ENCODE results near the gene PCDHGA10. TPM values are rescaled to one million over a fixed set of nuclear protein-coding genes. Genes with fewer than 3 reads are reported as not detected.

PCDHGA10 gene
- total and polyA plus RNA-seq, 2 donors from 2014 or later = 0.47 to 5.1 TPM

DNA sequence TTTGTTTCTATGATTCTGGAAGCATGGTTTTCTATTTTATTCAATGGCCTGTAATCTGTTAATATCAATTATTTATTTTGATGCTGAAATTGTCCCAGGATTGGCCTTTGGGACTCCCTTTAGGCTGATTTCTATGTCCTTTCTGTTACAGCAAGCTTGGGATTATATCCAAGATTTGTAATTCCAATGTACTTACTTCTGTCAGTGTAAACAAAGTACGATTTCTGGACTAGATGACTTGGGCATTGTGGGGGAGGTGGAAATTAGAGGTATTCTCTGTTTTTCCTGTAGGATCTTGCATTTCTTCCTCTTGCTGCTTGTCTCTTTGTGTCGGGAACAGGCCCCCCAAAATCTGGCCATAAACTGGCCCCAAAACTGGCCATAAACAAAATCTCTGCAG is 21.2 kb downstream of the PCDHGA10 start:
- no peaks in the 10 kb centered on the region for H3K36me3 ChIP-seq (ENCODE audit: control insufficient read depth in 2 of 3, insufficient read depth in 3 of 3, low read length in 3 of 3)
- FAIRE-seq = no peak
- intact Hi-C loops (cut with DNase I) = no loop called here
- no peaks in the 10 kb centered on the region for H3K27me3 ChIP-seq (ENCODE audit: control insufficient read depth, insufficient read depth, low read length)
- H3K4me3 ChIP-seq (ENCODE audit: low read length in 3 of 3) = no peak overlapping the region
- no peak overlapping the region for H3K27ac ChIP-seq (ENCODE audit: low read depth in 2 of 2, low read length in 2 of 2)
- no peak for DNase-seq
- TF ChIP-seq, protein P1, sequence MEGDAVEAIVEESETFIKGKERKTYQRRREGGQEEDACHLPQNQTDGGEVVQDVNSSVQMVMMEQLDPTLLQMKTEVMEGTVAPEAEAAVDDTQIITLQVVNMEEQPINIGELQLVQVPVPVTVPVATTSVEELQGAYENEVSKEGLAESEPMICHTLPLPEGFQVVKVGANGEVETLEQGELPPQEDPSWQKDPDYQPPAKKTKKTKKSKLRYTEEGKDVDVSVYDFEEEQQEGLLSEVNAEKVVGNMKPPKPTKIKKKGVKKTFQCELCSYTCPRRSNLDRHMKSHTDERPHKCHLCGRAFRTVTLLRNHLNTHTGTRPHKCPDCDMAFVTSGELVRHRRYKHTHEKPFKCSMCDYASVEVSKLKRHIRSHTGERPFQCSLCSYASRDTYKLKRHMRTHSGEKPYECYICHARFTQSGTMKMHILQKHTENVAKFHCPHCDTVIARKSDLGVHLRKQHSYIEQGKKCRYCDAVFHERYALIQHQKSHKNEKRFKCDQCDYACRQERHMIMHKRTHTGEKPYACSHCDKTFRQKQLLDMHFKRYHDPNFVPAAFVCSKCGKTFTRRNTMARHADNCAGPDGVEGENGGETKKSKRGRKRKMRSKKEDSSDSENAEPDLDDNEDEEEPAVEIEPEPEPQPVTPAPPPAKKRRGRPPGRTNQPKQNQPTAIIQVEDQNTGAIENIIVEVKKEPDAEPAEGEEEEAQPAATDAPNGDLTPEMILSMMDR (IDR thresholded peaks at IDR 0.05; ENCODE audit: borderline replicate concordance, extremely low read depth, insufficient read depth) = no peak
- no peaks in the 10 kb centered on the region for H3K4me1 ChIP-seq (ENCODE audit: control insufficient read depth in 2 of 3, insufficient read depth in 2 of 3, low read depth in 1 of 3, low read length in 3 of 3)
- no peak overlapping the region for H3K9ac ChIP-seq (ENCODE audit: low read length in 3 of 3)
- peaks cover 2 to 48% (median 16%) of the 10 kb centered on the region in 3 donors for H3K9me3 ChIP-seq (ENCODE audit: control insufficient read depth in 2 of 3, insufficient read depth in 1 of 3, low read length in 3 of 3)

DNA sequence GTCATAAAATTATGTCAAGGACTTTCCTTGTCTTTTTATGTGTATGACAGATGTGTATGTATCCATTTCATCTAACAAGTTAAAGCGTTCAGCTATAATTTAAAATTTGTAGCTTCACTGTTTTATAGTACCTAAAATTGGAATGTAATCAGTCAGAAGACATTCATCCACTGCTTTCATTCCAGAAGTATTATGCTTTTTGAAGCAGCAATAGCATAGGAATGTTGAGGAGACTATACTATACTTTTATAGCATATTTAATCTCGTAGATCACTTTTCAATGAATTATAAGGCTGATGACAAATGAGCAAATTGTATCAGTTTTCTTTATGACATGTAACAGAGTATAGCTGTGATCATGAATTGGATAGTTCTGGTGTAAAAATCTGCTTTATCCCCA is 24.4 kb downstream of the PCDHGA10 start:
- Histone ChIP-seq H3K9me3 (ENCODE audit: control insufficient read depth in 2 of 3, insufficient read depth in 1 of 3, low read length in 3 of 3) (peaks cover 3 to 45% (median 10%) of the 10 kb centered on the region in 3 donors), H3K36me3 (ENCODE audit: control insufficient read depth in 2 of 3, insufficient read depth in 3 of 3, low read length in 3 of 3) (no peaks in the 10 kb centered on the region), H3K4me1 (ENCODE audit: control insufficient read depth in 2 of 3, insufficient read depth in 2 of 3, low read depth in 1 of 3, low read length in 3 of 3) (no peaks in the 10 kb centered on the region), H3K27ac (ENCODE audit: low read depth in 2 of 2, low read length in 2 of 2) (no peak overlapping the region), H3K4me3 (ENCODE audit: low read length in 3 of 3) (no peak overlapping the region), H3K27me3 (ENCODE audit: control insufficient read depth, insufficient read depth, low read length) (no peaks in the 10 kb centered on the region), H3K9ac (ENCODE audit: low read length in 3 of 3) (no peak overlapping the region)
- TF ChIP-seq, protein P1 (IDR thresholded peaks at IDR 0.05; ENCODE audit: borderline replicate concordance, extremely low read depth, insufficient read depth) = no peak
- DNase-seq = no peak
- intact Hi-C loops (cut with DNase I) = no loop called here
- FAIRE-seq = no peak

- FAIRE-seq = no peak
- Histone ChIP-seq H3K4me3 (ENCODE audit: low read length in 3 of 3) (no peak overlapping the region), H3K4me1 (ENCODE audit: control insufficient read depth in 2 of 3, insufficient read depth in 2 of 3, low read depth in 1 of 3, low read length in 3 of 3) (no peaks in the 10 kb centered on the region), H3K9me3 (ENCODE audit: control insufficient read depth in 2 of 3, insufficient read depth in 1 of 3, low read length in 3 of 3) (peaks cover 3 to 31% (median 11%) of the 10 kb centered on the region in 3 donors), H3K27ac (ENCODE audit: low read depth in 2 of 2, low read length in 2 of 2) (no peak overlapping the region), H3K36me3 (ENCODE audit: control insufficient read depth in 2 of 3, insufficient read depth in 3 of 3, low read length in 3 of 3) (no peaks in the 10 kb centered on the region), H3K27me3 (ENCODE audit: control insufficient read depth, insufficient read depth, low read length) (no peaks in the 10 kb centered on the region), H3K9ac (ENCODE audit: low read length in 3 of 3) (no peak overlapping the region)
- TF ChIP-seq, protein P1 (IDR thresholded peaks at IDR 0.05; ENCODE audit: borderline replicate concordance, extremely low read depth, insufficient read depth) = no peak
- intact Hi-C loops (cut with DNase I) = no loop called here
- no peak for DNase-seq
These were observed 26.8 kb downstream of the PCDHGA10 start for GRCh38 chr5:141439411-141440141.

All from kidney (tissue), 14 donors.